A549 (cell line): Measurements from ENCODE around the gene GMDS. TPM values are rescaled to one million over a fixed set of nuclear protein-coding genes. Genes with fewer than 3 reads are reported as not detected.

ENCODE experiments used
- ATAC-seq, 2 experiments: fragments of 200-7000 bp in 1 of 2; fragments of >200 bp in 1 of 2; cut with Nextera tagmentation in 1 of 2; cut with Tn5 transposase in 1 of 2; 3 replicates each; pipeline versions ENCODE4 v1.8.0 to v1.9.1; 2018 to 2020; ENCODE audit warnings: mild to moderate bottlenecking in 1 of 2, moderate library complexity in 1 of 2
- CTCF ChIA-PET: fragments of 300-600 bp; sonication (Branson Sonifier 250); formaldehyde crosslinking; extraction: SDS; loops from one replicate; lab custom pipeline; 2021; ENCODE audit warnings: antibody characterized with exemption, inconsistent platforms; lab: Yijun Ruan, JAX
- POLR2A ChIA-PET: fragments of 350-600 bp; formaldehyde crosslinking; extraction: SDS; loops from one replicate; lab custom pipeline; 2021; ENCODE audit warnings: antibody characterized with exemption, inconsistent platforms; lab: Yijun Ruan, JAX
- DNase-seq, 2 experiments: peaks; one replicate each; pipeline versions ENCODE4 v3.0.0 to v3.0.0-alpha.2; 2011 to 2016; ENCODE audit warnings: low read depth in 1 of 2, low spot score in 1 of 2
- FAIRE-seq: peaks from 2 replicates; lab custom pipeline; 2011; peaks lifted over from hg19 to GRCh38; lab: Jason Lieb, UNC
- H3K27ac ChIP-seq, 2 experiments: fragments of >200 bp; sonication (Bioruptor Twin); formaldehyde crosslinking; 3 replicates each; pipeline ENCODE4 v1.5.1; 2016 to 2017
- H3K4me1 ChIP-seq: fragments of >200 bp; sonication (Bioruptor Twin); formaldehyde crosslinking; 3 replicates; pipeline ENCODE4 v1.6.1; 2016
- H3K4me2 ChIP-seq: fragments of >200 bp; sonication (Bioruptor Twin); formaldehyde crosslinking; 3 replicates; pipeline ENCODE4 v1.6.1; 2016
- H3K4me3 ChIP-seq: fragments of >200 bp; sonication (Bioruptor Twin); formaldehyde crosslinking; 3 replicates; pipeline ENCODE4 v1.5.1; 2016
- H3K9me3 ChIP-seq: fragments of >200 bp; sonication (Bioruptor Twin); formaldehyde crosslinking; 3 replicates; pipeline ENCODE4 v1.6.1; 2016
- BHLHE40 ChIP-seq: IDR thresholded peaks from 2 replicates; pipeline ENCODE4 v1.6.1; 2012; ENCODE audit warnings: low read depth, low read length, inconsistent platforms
- CBX2 ChIP-seq: fragments of 200-600 bp; sonication (generic); IDR thresholded peaks from 2 replicates; pipeline ENCODE4 v1.6.1; 2016; ENCODE audit warnings: low read depth, mild to moderate bottlenecking, borderline replicate concordance
- CBX8 ChIP-seq: fragments of 200-600 bp; sonication (generic); IDR thresholded peaks from 2 replicates; pipeline ENCODE4 v1.6.1; 2016
- EHF ChIP-seq: fragments of 250-450 bp; sonication (Bioruptor Pico); IDR thresholded peaks from 2 replicates; pipeline ENCODE4 v1.5.0; 2020; ENCODE audit warnings: mild to moderate bottlenecking
- EP300 ChIP-seq, 2 experiments: fragments of >200 bp; sonication (Bioruptor Twin); formaldehyde crosslinking; IDR thresholded peaks; 2 replicates in 1 of 2; 3 replicates in 1 of 2; pipeline ENCODE4 v1.6.1; 2016 to 2017
- FOSL2 ChIP-seq, 2 experiments: fragments of 450-650 bp in 1 of 2; fragments of >200 bp in 1 of 2; sonication (Bioruptor Twin) in 1 of 2; formaldehyde crosslinking; IDR thresholded peaks; 2 replicates each; pipeline versions ENCODE4 v1.5.0 to v1.6.1; 2016 to 2020; ENCODE audit warnings: mild to moderate bottlenecking in 1 of 2, moderate library complexity in 1 of 2
- FOXS1 ChIP-seq: fragments of 250-450 bp; sonication (Bioruptor Pico); IDR thresholded peaks from 2 replicates; pipeline ENCODE4 v1.5.0; 2020; ENCODE audit warnings: mild to moderate bottlenecking, moderate library complexity
- HOXA7 ChIP-seq: fragments of 250-450 bp; sonication (Bioruptor Pico); IDR thresholded peaks from 2 replicates; pipeline ENCODE4 v1.5.0; 2020; ENCODE audit warnings: mild to moderate bottlenecking, moderate library complexity
- JUNB ChIP-seq: fragments of >200 bp; sonication (Bioruptor Twin); formaldehyde crosslinking; IDR thresholded peaks from 2 replicates; pipeline ENCODE4 v1.6.1; 2016
- KDM1A ChIP-seq: fragments of 200-600 bp; sonication (generic); IDR thresholded peaks from 2 replicates; pipeline ENCODE4 v1.6.1; 2016; ENCODE audit warnings: low read depth, mild to moderate bottlenecking
- KDM5A ChIP-seq: fragments of 200-600 bp; sonication (generic); IDR thresholded peaks from 2 replicates; pipeline ENCODE4 v1.6.1; 2016; ENCODE audit warnings: antibody characterized with exemption, mild to moderate bottlenecking
- NFE2L2 ChIP-seq: fragments of 150-350 bp; conservative IDR thresholded peaks from 2 replicates; pipeline ENCODE4 v1.6.1; 2014; ENCODE audit warnings: low read length
- NR3C1 ChIP-seq: fragments of >200 bp; sonication (Bioruptor Twin); formaldehyde crosslinking; IDR thresholded peaks from 3 replicates; pipeline ENCODE4 v1.6.1; 2017
- PHF8 ChIP-seq: fragments of 200-600 bp; sonication (generic); IDR thresholded peaks from 2 replicates; pipeline ENCODE4 v1.6.1; 2016; ENCODE audit warnings: low read depth, mild to moderate bottlenecking, antibody characterized with exemption, moderate library complexity, borderline replicate concordance
- RAD21 ChIP-seq, 2 experiments: fragments of >200 bp in 1 of 2; sonication (Bioruptor Twin) in 1 of 2; formaldehyde crosslinking in 1 of 2; IDR thresholded peaks in 1 of 2; conservative IDR thresholded peaks in 1 of 2; 2 replicates in 1 of 2; 3 replicates in 1 of 2; pipeline ENCODE4 v1.6.1; 2012 to 2018; ENCODE audit warnings: inconsistent platforms in 1 of 2
- RCOR1 ChIP-seq: fragments of 150-350 bp; IDR thresholded peaks from 2 replicates; pipeline ENCODE4 v1.6.1; 2014; ENCODE audit warnings: antibody characterized with exemption, low read length, low read depth
- SREBF2 ChIP-seq: fragments of 450-650 bp; IDR thresholded peaks from 2 replicates; pipeline ENCODE4 v1.6.1; 2014; ENCODE audit warnings: mild to moderate bottlenecking, moderate library complexity
- TFCP2L1 ChIP-seq: fragments of 250-450 bp; sonication (Bioruptor Pico); IDR thresholded peaks from 2 replicates; pipeline ENCODE4 v1.5.0; 2021; ENCODE audit warnings: mild to moderate bottlenecking
- ZC3H11A ChIP-seq: fragments of 450-650 bp; IDR thresholded peaks from 2 replicates; pipeline ENCODE4 v1.6.1; 2014; ENCODE audit warnings: antibody characterized with exemption, mild to moderate bottlenecking
- ZSCAN20 ChIP-seq: fragments of 250-450 bp; sonication (Bioruptor Pico); IDR thresholded peaks from 2 replicates; pipeline ENCODE4 v1.8.0; 2022; ENCODE audit warnings: mild to moderate bottlenecking, moderate library complexity
- WGBS: methylation state at CpG from one replicate; pipeline ENCODE4 v1.1.6; 2017; ENCODE audit errors: missing lambda C conversion rate; 5-methylcytosine and 5-hydroxymethylcytosine counted together
- polyA plus RNA-seq, 4 experiments: library from polyadenylated mRNA; depleted of rRNA in 3 of 4; stranded (reverse); fragments of >200 nt; fragmentation: RNase III in 1 of 4; extraction: RNeasy Plus Mini Kit Qiagen cat#74134 plus additional on column Dnase treatment in 1 of 4; gene quantifications; 2 replicates in 3 of 4; 3 replicates in 1 of 4; pipeline ENCODE4 v1.2.3, GENCODE V29; 2011 to 2017
- TF ChIP-seq, protein P1 (sequence below): fragments of 150-350 bp; IDR thresholded peaks from 2 replicates; pipeline ENCODE4 v1.6.1; 2014; ENCODE audit warnings: low read depth, mild to moderate bottlenecking, low read length
- TF ChIP-seq, protein P2 (sequence below): fragments of 450-650 bp; IDR thresholded peaks from 2 replicates; pipeline ENCODE4 v1.6.1; 2014; ENCODE audit warnings: antibody characterized with exemption
- TF ChIP-seq, protein P3 (sequence below): fragments of 250-450 bp; sonication (Bioruptor Pico); IDR thresholded peaks from 2 replicates; pipeline ENCODE4 v1.5.0; 2020; ENCODE audit warnings: low read depth, mild to moderate bottlenecking, moderate library complexity
- TF ChIP-seq, protein P4 (sequence below): IDR thresholded peaks from 2 replicates; pipeline ENCODE4 v1.6.1; 2012
- TF ChIP-seq, protein P5 (sequence below): fragments of 200-600 bp; sonication (generic); IDR thresholded peaks from 2 replicates; pipeline ENCODE4 v1.6.1; 2016; ENCODE audit warnings: antibody characterized with exemption, mild to moderate bottlenecking, moderate library complexity
- TF ChIP-seq, protein P6 (sequence below): IDR thresholded peaks from 2 replicates; pipeline ENCODE4 v1.6.1; 2012; ENCODE audit warnings: low read depth, borderline replicate concordance
- TF ChIP-seq, protein P7 (sequence below): fragments of >200 bp; sonication (Bioruptor Twin); formaldehyde crosslinking; IDR thresholded peaks from 3 replicates; pipeline ENCODE4 v1.6.1; 2016

The GMDS gene
- polyA plus RNA-seq, 2 of the 4 experiments (the other 2 are of a cell fraction) = 9.9 to 12.4 TPM

DNA sequence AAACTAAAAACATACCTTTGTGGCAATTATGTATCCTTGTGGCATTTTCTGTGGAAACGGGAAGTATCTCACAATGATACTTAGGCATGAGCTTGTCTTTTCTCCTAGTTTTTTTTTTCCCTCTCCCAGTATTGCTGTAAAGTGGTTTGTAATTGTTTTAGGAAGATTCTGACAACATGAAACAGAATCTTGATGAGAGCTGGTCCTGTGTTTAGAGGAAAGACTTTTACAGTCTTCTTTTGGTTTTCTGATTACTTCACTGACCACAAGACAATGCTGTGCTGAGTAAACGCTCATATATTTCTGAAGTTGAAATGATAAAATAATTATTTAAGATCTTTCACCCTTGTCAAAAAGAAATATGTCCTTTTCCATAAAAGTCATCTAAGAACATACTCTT is 434.5 kb downstream of the GMDS start (continued):
- TF ChIP-seq, protein P1, sequence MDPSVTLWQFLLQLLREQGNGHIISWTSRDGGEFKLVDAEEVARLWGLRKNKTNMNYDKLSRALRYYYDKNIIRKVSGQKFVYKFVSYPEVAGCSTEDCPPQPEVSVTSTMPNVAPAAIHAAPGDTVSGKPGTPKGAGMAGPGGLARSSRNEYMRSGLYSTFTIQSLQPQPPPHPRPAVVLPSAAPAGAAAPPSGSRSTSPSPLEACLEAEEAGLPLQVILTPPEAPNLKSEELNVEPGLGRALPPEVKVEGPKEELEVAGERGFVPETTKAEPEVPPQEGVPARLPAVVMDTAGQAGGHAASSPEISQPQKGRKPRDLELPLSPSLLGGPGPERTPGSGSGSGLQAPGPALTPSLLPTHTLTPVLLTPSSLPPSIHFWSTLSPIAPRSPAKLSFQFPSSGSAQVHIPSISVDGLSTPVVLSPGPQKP = no peak
- no peak for TF ChIP-seq HOXA7 (CRISPR knock-in tag)
- TF ChIP-seq, protein P2, sequence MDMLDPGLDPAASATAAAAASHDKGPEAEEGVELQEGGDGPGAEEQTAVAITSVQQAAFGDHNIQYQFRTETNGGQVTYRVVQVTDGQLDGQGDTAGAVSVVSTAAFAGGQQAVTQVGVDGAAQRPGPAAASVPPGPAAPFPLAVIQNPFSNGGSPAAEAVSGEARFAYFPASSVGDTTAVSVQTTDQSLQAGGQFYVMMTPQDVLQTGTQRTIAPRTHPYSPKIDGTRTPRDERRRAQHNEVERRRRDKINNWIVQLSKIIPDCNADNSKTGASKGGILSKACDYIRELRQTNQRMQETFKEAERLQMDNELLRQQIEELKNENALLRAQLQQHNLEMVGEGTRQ = no peak
- no peak for TF ChIP-seq BHLHE40
- TF ChIP-seq, protein P3, sequence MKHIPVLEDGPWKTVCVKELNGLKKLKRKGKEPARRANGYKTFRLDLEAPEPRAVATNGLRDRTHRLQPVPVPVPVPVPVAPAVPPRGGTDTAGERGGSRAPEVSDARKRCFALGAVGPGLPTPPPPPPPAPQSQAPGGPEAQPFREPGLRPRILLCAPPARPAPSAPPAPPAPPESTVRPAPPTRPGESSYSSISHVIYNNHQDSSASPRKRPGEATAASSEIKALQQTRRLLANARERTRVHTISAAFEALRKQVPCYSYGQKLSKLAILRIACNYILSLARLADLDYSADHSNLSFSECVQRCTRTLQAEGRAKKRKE (CRISPR knock-in tag) = no peak
- no peak for TF ChIP-seq PHF8
- TF ChIP-seq, protein P4, sequence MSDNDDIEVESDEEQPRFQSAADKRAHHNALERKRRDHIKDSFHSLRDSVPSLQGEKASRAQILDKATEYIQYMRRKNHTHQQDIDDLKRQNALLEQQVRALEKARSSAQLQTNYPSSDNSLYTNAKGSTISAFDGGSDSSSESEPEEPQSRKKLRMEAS = no peak

DNA sequence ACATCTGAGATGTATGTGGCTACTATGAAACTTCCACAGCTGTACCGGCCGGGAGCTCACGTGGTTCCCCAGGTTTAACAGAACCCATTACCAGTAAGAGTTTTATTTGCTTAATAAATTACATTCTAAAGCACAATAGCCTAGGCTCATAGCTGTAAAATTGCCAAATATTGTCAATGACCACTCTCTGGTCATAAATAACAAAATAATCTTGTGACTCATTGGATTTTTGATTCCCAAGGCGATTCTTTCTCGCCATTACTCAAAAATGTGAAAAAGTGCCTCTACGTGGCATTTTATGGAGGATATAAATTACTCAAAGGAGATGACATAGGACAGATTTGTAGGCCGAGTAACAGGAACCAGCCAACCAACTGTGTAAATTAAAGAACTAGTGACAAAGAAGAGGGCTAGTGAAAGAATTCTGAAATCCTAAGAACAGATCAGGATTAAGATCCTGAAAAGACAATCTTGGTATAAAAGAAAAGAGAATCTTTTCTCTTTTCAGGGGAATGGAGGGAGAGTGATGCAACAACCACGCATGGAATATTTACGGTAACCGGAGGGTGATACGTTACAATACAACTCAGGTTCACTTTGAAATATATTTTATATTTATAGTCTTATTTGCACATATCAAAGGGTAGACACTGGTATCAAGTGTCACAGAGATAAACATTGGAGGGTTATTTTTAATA is 436.0 kb downstream of the GMDS start:
- TF ChIP-seq PHF8 (no peak), KDM1A (no peak), EHF (CRISPR knock-in tag) (no peak)
- TF ChIP-seq, protein P1 = no peak
- no peak overlapping the region for H3K4me2 ChIP-seq
- WGBS = 89% methylated on average over 11 of the region's 11 CpGs
- no peak overlapping the region for H3K4me3 ChIP-seq
- H3K27ac ChIP-seq = no peak overlapping the region
- FAIRE-seq (no peak), DNase-seq (no peak), ATAC-seq (no peak)
- no peaks in the 10 kb centered on the region for H3K4me1 ChIP-seq
- no peaks in the 10 kb centered on the region for H3K9me3 ChIP-seq
- ChIA-PET CTCF (no interaction called here), POLR2A (no interaction called here)

DNA sequence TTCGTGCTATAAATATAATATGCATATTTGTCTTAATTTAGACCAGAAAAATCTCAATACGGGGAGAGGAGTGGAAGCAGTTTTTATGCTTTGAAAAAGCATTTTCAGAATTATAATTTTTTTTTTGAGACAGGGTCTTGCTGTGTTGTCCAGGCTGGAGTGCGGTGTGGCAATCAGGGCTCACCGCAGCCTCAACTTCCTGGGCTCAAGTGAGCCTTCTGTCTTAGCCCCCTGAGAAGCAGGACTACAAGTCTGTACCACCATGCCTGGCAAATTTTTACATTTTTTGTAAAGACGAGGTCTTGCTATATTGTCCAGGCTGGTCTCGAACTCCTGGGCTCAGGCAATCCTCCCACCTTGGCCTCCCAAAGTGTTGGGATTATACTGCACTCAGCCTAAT is 438.5 kb downstream of the GMDS start:
- no peak for DNase-seq
- H3K9me3 ChIP-seq = no peaks in the 10 kb centered on the region
- H3K4me2 ChIP-seq = no peak overlapping the region
- H3K4me1 ChIP-seq = no peaks in the 10 kb centered on the region
- no peak for ATAC-seq
- H3K4me3 ChIP-seq = no peak overlapping the region
- FAIRE-seq = no peak
- H3K27ac ChIP-seq = no peak overlapping the region
- ChIA-PET CTCF (no interaction called here), POLR2A (no interaction called here)
- 87% methylated on average over 6 of the region's 6 CpGs for whole genome bisulfite sequencing
- TF ChIP-seq, protein P5, sequence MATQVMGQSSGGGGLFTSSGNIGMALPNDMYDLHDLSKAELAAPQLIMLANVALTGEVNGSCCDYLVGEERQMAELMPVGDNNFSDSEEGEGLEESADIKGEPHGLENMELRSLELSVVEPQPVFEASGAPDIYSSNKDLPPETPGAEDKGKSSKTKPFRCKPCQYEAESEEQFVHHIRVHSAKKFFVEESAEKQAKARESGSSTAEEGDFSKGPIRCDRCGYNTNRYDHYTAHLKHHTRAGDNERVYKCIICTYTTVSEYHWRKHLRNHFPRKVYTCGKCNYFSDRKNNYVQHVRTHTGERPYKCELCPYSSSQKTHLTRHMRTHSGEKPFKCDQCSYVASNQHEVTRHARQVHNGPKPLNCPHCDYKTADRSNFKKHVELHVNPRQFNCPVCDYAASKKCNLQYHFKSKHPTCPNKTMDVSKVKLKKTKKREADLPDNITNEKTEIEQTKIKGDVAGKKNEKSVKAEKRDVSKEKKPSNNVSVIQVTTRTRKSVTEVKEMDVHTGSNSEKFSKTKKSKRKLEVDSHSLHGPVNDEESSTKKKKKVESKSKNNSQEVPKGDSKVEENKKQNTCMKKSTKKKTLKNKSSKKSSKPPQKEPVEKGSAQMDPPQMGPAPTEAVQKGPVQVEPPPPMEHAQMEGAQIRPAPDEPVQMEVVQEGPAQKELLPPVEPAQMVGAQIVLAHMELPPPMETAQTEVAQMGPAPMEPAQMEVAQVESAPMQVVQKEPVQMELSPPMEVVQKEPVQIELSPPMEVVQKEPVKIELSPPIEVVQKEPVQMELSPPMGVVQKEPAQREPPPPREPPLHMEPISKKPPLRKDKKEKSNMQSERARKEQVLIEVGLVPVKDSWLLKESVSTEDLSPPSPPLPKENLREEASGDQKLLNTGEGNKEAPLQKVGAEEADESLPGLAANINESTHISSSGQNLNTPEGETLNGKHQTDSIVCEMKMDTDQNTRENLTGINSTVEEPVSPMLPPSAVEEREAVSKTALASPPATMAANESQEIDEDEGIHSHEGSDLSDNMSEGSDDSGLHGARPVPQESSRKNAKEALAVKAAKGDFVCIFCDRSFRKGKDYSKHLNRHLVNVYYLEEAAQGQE = no peak
- no peak for TF ChIP-seq SREBF2
- TF ChIP-seq, protein P6, sequence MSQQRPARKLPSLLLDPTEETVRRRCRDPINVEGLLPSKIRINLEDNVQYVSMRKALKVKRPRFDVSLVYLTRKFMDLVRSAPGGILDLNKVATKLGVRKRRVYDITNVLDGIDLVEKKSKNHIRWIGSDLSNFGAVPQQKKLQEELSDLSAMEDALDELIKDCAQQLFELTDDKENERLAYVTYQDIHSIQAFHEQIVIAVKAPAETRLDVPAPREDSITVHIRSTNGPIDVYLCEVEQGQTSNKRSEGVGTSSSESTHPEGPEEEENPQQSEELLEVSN = no peak
- TF ChIP-seq, protein P7, sequence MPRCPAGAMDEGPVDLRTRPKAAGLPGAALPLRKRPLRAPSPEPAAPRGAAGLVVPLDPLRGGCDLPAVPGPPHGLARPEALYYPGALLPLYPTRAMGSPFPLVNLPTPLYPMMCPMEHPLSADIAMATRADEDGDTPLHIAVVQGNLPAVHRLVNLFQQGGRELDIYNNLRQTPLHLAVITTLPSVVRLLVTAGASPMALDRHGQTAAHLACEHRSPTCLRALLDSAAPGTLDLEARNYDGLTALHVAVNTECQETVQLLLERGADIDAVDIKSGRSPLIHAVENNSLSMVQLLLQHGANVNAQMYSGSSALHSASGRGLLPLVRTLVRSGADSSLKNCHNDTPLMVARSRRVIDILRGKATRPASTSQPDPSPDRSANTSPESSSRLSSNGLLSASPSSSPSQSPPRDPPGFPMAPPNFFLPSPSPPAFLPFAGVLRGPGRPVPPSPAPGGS = no peak
- no peak for TF ChIP-seq FOSL2 (IDR thresholded peaks at IDR 0.05)
- no peak for TF ChIP-seq FOSL2 (CRISPR knock-in tag; IDR thresholded peaks at IDR 0.05)
- TF ChIP-seq KDM5A = no peak
- TF ChIP-seq ZC3H11A = no peak
- no peak for TF ChIP-seq JUNB
- TF ChIP-seq EP300 (IDR thresholded peaks at IDR 0.05) = no peak
- no peak for TF ChIP-seq CBX8
- no peak for TF ChIP-seq TFCP2L1 (CRISPR knock-in tag)
- no peak for TF ChIP-seq NR3C1
- TF ChIP-seq ZSCAN20 = no peak
- TF ChIP-seq RAD21 (conservative IDR thresholded peaks at IDR 0.05 in 1 of 2, IDR thresholded peaks at IDR 0.05 in 1 of 2) = no peak
- TF ChIP-seq FOXS1 = no peak
- TF ChIP-seq RCOR1 = no peak
- no peak for TF ChIP-seq NFE2L2
- TF ChIP-seq CBX2 = no peak
